Ascending aorta (tissue), 2 donors: Measurements from ENCODE around the gene ATRX. TPM values are rescaled to one million over a fixed set of nuclear protein-coding genes. Genes with fewer than 3 reads are reported as not detected.
"Not testable (repeated sequence)": the region's sequence is repeated elsewhere in the genome, so short reads cannot be mapped to it uniquely, and the experiment has no call there.

ENCODE experiments used
- DNase-seq, 2 donors: peaks; one replicate each; pipeline ENCODE4 v3.0.0-alpha.2; 2019; ENCODE audit warnings: low spot score in 2 of 2
- H3K27ac ChIP-seq, 2 donors: fragments of 200-600 bp; sonication (generic); one replicate each; pipeline ENCODE4 v1.5.1; 2016 to 2017; ENCODE audit warnings: mild to moderate bottlenecking in 1 of 2
- H3K27me3 ChIP-seq: fragments of 200-600 bp; sonication (generic); one replicate; pipeline ENCODE4 v1.5.1; 2017
- H3K36me3 ChIP-seq, 2 donors: fragments of 200-600 bp; sonication (generic); one replicate each; pipeline ENCODE4 v1.5.1; 2016
- H3K4me1 ChIP-seq, 2 donors: fragments of 200-600 bp; sonication (generic); one replicate each; pipeline ENCODE4 v1.5.1; 2016 to 2017; ENCODE audit warnings: mild to moderate bottlenecking in 1 of 2
- H3K4me3 ChIP-seq, 2 donors: fragments of 200-600 bp; sonication (generic); one replicate each; pipeline ENCODE4 v1.5.1; 2016 to 2017; ENCODE audit warnings: mild to moderate bottlenecking in 1 of 2
- H3K9me3 ChIP-seq, 2 donors: fragments of 200-600 bp; sonication (generic); one replicate each; pipeline ENCODE4 v1.5.1; 2016
- CTCF ChIP-seq, 3 experiments: fragments of 200-600 bp in 2 of 3; fragments of 450-650 bp in 1 of 3; sonication (generic) in 2 of 3; IDR thresholded peaks; one replicate each; pipeline ENCODE4 v1.5.1; 2016 to 2019; ENCODE audit warnings: antibody characterized with exemption in 3 of 3, mild to moderate bottlenecking in 1 of 3, moderate library complexity in 1 of 3
- intact Hi-C: fragments of 100-400 bp; cut with DNase I; formaldehyde crosslinking; loops from one replicate; pipeline ENCODE4 v1.15.1; 2023
- total RNA-seq: library from RNA; depleted of rRNA; stranded (reverse); fragments of >200 nt; gene quantifications from one replicate; pipeline ENCODE4 v1.1.0, GENCODE V29; 2016

ATRX gene
- 117 TPM for total RNA-seq

- H3K27me3 ChIP-seq, result no peaks in the 10 kb centered on the region
- H3K4me1 ChIP-seq, result no peaks in the 10 kb centered on the region
- H3K36me3 ChIP-seq, result no peaks in the 10 kb centered on the region
- H3K4me3 ChIP-seq, result peak within 1 kb of the TSS; percentile 60 to 82
- peak; percentile 15 to 84 for DNase-seq
- H3K9me3 ChIP-seq, result no peaks in the 10 kb centered on the region
- peak within 1 kb of the TSS; percentile 90 to 93 for H3K27ac ChIP-seq
- intact Hi-C loops, result loop anchor here (2.0 to 10.0 kb wide), 3 partner anchors 109 to 317 kb away; partner anchors contain the start of genes MAGT1 and PGK1
- no peak for TF ChIP-seq CTCF (IDR thresholded peaks at IDR 0.05)
Measured at GRCh38 chrX:77785486-77786364, at the start of gene ATRX. ATRX (minus strand) TSS chrX:77786216; CDS start chrX:77786001, 215 bp downstream.

- H3K9me3 ChIP-seq, intact Hi-C loops, H3K4me1 ChIP-seq, H3K4me3 ChIP-seq, H3K27ac ChIP-seq, DNase-seq, H3K27me3 ChIP-seq: not testable (repeated sequence)
- peaks cover 7 to 28% of the 10 kb centered on the region in 2 donors for H3K36me3 ChIP-seq
Measured at GRCh38 chrX:77831544-77831943, 45.5 kb upstream of the ATRX start.

GRCh38 chrX:77821989-77822388 is 36.0 kb upstream of the ATRX start:
- H3K4me1 ChIP-seq, intact Hi-C loops, H3K4me3 ChIP-seq, H3K27me3 ChIP-seq, H3K27ac ChIP-seq, DNase-seq, H3K9me3 ChIP-seq: not testable (repeated sequence)
- peaks cover 11 to 16% of the 10 kb centered on the region in 2 donors for H3K36me3 ChIP-seq

GRCh38 chrX:77820091-77820727 is 34.2 kb upstream of the ATRX start:
- no peaks in the 10 kb centered on the region for H3K4me1 ChIP-seq
- H3K27ac ChIP-seq, result no peak overlapping the region
- no peak overlapping the region for H3K4me3 ChIP-seq
- no peak for TF ChIP-seq CTCF (IDR thresholded peaks at IDR 0.05)
- peaks cover 0 to 8% of the 10 kb centered on the region in 2 donors for H3K9me3 ChIP-seq
- H3K27me3 ChIP-seq, result no peaks in the 10 kb centered on the region
- no peak for DNase-seq
- H3K36me3 ChIP-seq, result peaks cover 3 to 5% of the 10 kb centered on the region in 2 donors
- intact Hi-C loops, result no loop called here

GRCh38 chrX:77814210-77814609 is 28.2 kb upstream of the ATRX start:
- no peak overlapping the region for H3K27ac ChIP-seq
- no peak for TF ChIP-seq CTCF (IDR thresholded peaks at IDR 0.05)

GRCh38 chrX:77802201-77802600 is 16.2 kb upstream of the ATRX start:
- intact Hi-C loops, result no loop called here
- Histone ChIP-seq H3K9me3 (no peaks in the 10 kb centered on the region), H3K27ac (no peak overlapping the region), H3K4me1 (no peaks in the 10 kb centered on the region), H3K27me3 (no peaks in the 10 kb centered on the region), H3K4me3 (no peak overlapping the region), H3K36me3 (no peaks in the 10 kb centered on the region)
- no peak for DNase-seq
- TF ChIP-seq CTCF (IDR thresholded peaks at IDR 0.05), result no peak

More at GRCh38 chrX:77814210-77814609, 28.2 kb upstream of the ATRX start:
- Histone ChIP-seq H3K4me1 (no peaks in the 10 kb centered on the region), H3K36me3 (no peaks in the 10 kb centered on the region), H3K4me3 (no peak overlapping the region), H3K27me3 (no peaks in the 10 kb centered on the region), H3K9me3 (peaks cover 0 to 6% of the 10 kb centered on the region in 2 donors)
- no peak for DNase-seq
- intact Hi-C loops, result no loop called here
